NCI-H226 (cell line): ENCODE results near the gene ALS2CL.

Experiments
- DNase-seq: peaks from one replicate; pipeline ENCODE4 v3.0.0-alpha.2; 2015

The ALS2CL gene

DNA sequence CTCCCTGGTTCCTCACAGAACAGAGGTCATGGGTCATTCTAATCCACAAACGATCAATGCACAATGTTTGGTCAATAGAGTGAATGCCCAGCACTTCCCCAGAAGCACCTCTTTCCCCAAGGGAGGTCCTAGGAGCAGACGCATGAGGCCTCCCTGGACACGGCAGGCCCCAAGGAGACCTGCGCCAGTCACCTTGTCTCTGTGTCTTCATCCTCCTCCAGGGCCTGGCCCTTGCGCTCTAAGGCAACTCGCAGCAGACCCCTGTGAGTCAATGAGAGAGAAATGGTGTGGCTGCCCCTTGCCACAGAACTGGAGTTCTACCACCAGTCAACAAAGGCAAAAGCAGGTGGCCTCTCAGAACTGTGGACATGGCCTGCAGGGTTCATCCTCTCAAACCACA lies 18.1 kb downstream of the ALS2CL start:
- DNase-seq, result no peak

DNA sequence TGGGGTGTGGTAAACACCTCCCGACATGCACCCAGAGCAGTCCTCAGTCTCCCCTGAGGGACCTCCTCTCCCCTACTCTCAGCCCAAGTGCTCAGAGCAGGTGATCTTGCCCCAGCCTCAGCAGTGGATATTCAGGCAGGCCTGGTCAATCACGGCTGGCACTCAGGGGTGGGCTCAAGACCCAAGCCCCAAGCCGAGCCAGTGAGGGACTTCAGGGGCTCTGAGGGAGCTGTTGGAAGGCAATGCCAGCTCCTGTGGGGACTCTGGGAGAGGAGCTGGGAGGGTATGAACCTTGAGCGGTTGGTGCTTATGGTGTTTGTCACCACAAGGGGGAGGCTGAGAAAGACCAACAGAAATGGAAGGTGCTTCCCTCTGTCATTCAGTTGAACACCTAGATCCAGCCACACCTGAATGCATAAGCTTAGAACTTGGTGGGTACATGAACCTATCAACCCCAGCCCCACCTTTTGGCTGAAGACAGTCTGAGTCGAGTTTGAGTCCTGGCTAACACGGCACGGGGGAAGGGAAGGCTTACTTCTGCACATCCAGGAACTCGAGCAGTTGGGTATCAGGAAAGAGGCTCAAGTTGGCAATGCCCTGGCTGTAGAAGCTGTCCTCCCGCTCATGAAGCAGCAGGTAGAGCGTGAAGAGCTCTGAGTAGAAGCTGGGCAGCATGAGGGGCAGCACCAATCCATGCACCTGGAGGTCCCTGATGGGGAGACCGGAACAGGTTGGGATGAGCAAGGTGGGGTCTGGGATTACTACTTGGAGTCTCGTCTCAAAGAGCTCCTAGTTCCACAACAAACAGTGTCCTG lies 19.2 kb downstream of the ALS2CL start:
- DNase-seq, result no peak

- DNase-seq, result no peak
These were observed 20.1 kb downstream of the ALS2CL start for GRCh38 chr3:46673151-46674030.

DNA sequence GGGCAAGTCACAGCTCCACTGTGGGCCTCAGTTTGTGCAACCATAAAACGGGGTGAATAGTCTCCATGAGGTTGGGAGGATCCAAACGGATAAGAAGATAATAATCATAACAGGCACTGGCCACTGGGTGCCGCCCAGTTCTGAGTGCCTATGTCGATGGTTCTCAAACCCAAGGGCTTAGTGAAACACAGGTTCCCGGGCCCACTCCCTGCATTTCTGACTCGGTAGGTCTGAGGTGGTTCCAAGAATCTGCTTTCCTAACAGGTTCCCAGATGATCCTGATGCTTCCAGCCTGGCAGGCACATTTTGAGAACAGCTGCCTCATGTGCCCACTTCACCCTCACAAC lies 21.2 kb downstream of the ALS2CL start:
- DNase-seq, result no peak

GRCh38 chr3:46671541-46672348 lies 21.7 kb downstream of the ALS2CL start:
- no peak for DNase-seq

DNA sequence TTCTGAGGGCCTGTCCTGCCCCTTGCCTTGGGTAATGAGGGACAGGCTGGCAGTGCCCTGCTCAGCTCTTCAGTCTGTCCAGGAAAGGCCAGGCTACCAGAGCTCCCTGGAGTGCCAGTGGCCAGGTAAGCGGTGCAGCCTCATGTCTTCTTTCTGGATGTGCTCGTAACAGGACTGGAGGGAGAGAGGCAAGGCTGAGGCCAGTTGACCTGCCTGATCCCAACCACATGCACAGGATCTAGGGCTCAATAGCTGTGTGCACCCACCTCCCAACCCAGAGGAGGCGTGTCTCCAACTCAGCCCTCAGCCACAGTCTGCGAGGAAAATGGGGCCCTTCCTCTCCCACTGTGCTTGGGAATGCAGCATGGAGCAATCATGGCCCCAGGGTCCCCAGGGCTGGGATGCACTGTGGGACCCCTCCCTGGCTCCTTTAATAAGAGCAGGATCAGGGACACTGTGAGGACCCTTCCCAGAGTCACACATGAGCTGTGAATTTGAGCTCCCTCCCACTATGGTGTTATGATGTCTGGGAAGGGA lies 22.5 kb downstream of the ALS2CL start:
- no peak for DNase-seq

GRCh38 chr3:46670000-46670890 lies 23.2 kb downstream of the ALS2CL start:
- DNase-seq, result no peak

DNA sequence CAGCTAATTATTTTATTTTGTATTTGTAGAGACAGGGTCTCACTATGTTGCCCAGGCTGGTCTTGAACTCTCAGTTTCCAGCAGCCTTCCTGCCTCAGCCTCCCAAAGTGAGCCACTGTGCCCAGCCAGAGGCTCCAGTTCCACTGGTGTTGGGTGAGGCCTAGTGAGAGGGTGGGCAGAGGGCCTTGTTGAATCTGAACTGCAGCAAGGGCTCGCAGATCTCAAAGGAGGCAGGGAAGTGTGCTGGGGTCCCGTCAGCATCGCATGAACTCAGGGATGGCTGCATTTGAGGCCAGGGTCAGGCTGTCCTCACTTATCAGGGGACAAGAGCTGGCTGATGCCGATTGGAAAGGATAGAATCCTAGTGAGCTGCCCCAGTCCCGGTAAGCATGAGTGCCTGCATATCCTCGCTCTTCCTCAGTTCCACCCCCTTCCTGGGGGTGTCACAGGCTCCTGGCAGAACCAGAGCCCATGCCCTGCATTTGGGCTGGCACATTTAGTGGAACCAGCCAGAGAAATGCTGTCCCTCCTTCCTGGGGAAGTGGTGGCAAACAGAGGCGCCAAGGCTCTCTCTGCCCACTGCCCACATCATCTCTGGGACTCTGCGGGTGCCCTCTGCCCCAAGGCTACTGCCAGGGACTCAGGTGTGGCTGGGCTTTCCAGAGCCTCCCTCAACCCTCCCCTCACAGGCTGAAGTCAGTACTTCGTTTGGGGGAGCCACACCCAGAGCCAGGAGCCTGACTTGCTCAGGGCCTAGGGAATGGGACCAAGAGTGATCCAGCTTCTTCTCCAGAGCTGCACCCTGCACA lies 24.1 kb downstream of the ALS2CL start:
- no peak for DNase-seq

- no peak for DNase-seq
These were observed 24.9 kb downstream of the ALS2CL start for GRCh38 chr3:46668591-46668990.

DNA sequence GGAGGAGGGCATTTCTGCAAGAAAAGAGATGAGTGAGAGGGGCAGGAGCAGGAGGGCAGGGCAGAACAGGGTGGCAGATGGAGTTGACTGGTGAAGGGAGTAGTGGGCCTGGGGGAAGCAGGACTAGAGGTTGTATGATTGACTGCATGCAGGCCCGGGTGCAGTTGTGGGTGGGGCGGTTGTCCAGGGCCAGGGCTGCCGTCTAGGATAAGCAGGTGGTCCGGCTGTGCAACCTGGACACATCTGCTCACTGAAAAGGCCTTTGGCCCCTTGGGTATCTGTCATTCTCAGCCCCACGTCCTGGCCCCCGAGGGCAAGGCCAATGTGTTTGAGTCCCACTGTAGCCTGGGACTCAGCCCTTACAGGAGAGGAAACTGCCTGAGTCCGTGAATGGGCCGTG lies 25.4 kb downstream of the ALS2CL start:
- DNase-seq, result no peak

- DNase-seq, result no peak
These were observed 25.8 kb downstream of the ALS2CL start for GRCh38 chr3:46667657-46668056.

GRCh38 chr3:46667061-46667621 lies 26.3 kb downstream of the ALS2CL start:
- DNase-seq, result no peak

GRCh38 chr3:46666453-46666845 lies 27.0 kb downstream of the ALS2CL start:
- DNase-seq, result no peak

DNA sequence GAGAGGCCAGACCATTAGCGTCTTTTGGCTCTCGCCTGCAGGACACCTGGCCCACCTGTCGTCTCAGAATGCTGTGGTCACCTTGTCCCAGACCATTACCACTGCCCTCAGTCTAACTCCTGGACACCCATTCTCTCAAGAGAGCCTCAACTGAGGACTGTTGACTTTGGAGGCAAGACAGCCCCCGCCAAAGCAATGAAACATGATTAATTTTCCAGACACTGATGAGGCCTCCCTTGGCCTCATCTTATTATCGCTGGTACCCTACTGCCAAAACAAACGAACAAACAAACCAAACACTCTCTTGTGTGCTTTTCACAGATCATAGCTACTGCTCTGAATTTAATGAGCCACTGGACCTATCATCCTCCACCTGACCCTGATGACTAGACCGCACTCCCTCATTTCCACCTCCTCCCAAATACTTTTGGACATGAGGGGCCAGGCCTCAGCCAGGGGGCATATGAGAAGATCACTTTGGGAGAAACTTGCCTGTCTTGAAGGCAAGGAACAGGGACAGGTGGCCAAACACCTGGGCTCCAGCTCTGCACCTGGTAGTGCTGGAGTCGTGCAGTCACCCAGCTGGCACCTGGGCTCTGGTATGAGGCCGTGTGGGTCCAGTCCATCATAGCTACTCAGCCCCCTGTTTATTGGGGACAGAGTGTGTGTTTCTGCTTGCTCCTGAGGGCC lies 27.6 kb downstream of the ALS2CL start:
- no peak for DNase-seq

- no peak for DNase-seq
These were observed 28.3 kb downstream of the ALS2CL start for GRCh38 chr3:46664971-46665762.

- DNase-seq, result no peak
These were observed 29.1 kb downstream of the ALS2CL start for GRCh38 chr3:46664188-46664970.

DNA sequence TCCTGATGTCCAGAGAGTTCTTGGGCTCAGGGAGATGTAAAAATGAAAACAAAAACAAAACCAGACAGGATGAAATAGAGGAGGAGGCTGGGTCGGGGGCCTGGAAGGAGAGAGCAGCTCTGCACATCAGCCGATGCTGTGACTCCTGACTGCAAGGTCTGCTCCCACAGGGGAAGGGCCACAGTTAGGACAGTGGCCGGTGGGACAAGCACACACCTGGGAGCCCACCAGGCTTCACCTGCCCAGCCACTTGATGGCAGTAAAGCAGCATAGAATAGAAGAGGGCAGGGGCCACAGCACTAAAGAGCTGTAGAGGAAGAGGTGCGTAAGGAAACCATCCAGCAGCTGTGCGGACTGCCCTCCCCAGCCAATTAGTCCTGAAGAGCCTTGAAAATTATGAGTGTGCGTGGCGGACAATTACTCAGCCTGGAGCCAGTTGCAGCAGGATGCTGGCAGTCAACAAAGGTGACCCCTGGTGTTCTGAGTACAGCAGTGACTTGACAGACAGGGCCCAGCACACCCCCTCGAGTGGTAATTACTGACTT lies 29.8 kb downstream of the ALS2CL start:
- no peak for DNase-seq
